GM21526 (cell line): ENCODE results near the gene LRRC3C.
A peak's percentile ranks its signal among the peaks of the same experiment; 100 is the strongest.
"Not testable (repeated sequence)": the region's sequence is repeated elsewhere in the genome, so short reads cannot be mapped to it uniquely, and the experiment has no call there.

ENCODE experiments used
- ATAC-seq: cut with Tn5 transposase; IDR thresholded peaks from one replicate; pipeline ENCODE4 v1.9.1; 2021; ENCODE audit warnings: moderate library complexity; ENCODE audit not compliant: unreplicated experiment, low FRiP score

Gene LRRC3C, protein sequence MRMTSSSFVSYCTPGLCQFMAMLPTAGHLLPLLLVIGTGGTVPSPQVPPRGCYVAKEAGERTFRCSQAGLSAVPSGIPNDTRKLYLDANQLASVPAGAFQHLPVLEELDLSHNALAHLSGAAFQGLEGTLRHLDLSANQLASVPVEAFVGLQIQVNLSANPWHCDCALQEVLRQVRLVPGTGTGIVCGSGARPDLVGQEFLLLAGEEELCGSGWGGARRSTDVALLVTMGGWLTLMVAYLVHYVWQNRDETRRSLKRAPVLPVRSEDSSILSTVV

DNA sequence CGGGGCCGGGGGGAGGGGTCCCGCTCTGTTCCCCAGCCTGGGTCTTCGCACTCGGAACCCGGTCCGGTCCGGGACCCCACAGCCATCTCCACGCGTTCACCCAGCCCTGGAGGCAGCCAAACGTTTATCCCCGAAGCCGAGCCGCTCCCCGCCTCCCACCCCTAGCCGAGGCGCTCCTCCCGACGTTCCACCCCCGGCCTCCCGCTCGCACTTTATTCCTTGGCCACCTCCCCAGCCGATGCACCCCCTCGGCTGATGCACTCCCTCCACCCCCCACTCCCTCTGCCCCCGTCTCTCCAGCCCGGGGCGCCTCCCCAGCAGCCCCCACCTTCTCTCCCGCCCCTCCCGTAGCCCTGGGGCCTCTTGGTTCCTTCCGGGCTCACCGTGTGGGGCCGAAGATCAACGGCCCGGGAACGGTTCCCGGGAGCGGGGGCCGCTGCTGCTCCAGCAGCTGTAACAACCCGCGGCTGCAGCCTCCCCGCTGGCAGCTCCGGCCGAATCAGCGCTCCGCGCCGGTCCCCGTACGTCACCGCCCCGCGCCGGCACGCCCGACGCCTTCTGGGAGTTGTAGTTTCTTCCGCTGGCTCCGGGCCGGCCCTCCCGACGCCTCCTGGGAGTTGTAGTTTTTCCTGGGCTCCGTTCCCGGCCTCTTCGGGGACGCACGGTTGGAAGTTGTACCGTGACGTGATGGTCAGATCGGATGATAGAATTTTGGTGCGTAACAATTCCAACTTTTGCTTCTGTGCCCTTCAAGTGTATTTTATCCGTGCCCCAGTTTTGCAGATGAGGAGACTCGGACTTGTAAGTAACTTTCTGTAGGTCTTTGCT is at the start of gene LRRC3C, which contains the start of gene ORMDL3:
Gene LRRC3C (plus strand): TSS at position 632 of the 828 bp plus-strand sequence. CDS start 13,792 bp downstream, outside the sequence.
Gene ORMDL3 (minus strand): TSS at position 501 of the 828 bp plus-strand sequence. CDS start 3,398 bp downstream, outside the sequence.
- peak; percentile 72 for ATAC-seq

DNA sequence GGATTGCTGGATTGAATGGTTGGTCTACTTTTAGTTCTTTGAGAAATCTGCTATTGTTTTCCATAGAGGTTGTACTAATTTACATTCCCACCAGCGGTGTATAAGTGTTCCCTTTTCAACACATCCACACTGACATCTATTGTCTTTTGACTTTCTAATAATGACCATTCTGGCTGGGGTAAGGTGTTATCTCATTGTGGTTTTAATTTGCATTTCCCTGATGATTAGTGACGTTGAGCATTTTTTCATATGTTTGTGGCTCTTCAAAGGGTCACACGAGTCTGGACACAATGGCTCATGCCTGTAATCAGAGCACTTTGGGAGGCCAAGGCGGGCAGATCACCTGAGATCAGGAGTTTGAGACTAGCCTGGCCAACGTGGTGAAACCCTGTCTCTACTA is 41.4 kb upstream of the LRRC3C start:
- ATAC-seq, result not testable (repeated sequence)

DNA sequence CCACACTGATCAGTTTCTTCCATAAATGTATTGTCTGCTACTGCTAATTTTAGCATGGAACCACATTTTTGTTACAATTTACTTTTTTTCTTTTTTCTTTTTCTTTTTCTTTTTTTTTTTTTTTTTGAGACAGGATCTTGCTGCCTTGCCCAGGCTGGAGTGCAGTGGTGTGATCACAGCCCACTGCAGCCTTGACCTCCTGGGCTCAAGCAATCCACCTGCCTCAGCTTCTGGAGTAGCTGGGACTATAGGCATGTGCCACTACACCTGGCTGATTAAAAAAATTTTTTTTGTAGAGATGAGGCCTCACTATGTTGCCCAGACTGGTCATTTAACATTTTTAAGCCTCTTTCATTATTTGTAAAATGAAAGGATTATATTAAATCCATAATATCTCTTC is 40.5 kb upstream of the LRRC3C start:
- no peak for ATAC-seq

DNA sequence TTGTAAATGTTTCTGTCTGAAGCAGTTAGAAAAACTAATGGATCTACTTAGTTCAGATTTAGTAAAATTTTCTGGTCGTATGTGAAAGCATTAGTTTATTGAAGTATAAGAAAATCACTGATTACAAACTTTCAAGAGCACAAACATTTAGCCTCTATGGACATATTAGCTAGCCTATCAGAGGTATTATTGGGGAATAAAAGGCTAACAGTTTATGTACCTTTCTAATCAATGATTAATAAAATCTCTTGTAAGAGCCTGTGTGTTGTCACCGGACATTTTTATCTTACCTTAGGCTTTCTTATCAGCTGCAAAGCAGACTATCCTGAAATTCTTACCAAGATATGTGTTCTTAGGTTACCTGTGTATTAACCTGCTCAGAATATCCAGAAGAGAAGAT is 38.3 kb upstream of the LRRC3C start:
- no peak for ATAC-seq

DNA sequence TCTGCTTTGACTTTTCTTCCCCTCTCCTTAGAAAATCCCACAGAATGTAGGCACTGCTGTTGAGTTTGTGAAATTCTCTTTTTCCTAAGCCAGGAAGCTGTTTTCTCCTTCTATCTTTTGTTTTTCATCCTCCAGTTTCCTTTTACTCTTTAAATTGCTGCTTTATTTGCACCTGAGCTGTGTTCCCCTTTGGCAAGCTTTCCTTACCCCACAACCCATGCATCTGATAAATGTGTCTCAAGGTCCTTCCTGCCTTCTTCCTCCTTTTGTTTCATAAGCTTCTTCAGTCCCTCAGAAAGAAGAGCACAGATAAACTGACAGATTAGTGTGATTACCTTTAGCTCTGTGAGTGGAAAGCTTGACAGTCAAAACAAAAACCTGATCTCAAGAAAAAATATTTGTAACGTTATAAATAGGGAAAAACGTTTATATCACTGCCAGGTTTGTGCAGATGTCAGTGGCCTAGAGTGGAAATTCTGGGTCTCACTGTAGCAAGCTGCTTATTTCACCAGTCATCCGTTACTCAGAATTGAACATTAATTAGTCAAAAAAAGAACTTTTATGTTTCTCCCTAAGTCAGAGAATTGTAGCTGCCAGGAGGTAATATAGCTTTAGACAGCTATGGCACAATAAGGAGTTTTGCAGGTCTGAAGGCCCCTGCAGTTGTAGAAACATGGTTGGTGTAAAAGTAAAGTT is 32.7 kb upstream of the LRRC3C start:
- no peak for ATAC-seq

DNA sequence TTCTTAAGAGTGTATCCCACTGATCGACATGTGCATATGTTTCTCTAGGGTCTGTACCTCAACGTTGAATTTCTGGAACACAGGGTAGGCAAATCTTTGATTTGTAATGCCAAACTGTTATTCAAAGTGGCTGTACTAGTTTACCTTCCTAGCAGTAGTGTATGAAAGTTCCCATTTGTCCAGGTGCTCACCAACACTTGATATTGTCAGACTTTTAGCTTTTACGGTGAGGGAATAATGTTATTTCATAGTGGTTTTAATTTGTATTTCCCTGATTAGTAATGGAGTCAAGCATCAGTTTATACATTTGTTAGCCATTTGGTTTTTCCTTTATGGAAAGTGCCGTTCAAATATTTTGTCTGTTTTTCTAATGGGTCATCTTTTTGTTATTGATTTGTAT is 29.4 kb upstream of the LRRC3C start:
- ATAC-seq, result no peak

DNA sequence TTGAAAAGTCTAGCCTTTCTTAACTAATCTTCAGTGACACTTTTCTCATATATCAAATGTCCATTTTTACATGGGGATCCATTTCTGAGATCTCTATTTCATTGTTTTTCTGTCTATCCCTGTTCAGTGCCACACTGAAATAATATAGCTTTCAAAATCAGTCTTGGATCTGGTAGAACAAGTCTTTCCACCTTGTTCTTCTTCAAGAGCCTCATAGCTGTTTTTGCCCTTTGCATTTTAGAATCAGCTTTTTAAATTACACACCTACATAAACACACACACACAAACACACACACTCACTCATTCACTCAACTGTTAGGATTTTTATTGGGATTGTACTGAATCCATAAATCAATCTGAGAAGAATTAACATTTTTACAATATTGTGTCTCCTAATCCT is 28.3 kb upstream of the LRRC3C start:
- no peak for ATAC-seq

DNA sequence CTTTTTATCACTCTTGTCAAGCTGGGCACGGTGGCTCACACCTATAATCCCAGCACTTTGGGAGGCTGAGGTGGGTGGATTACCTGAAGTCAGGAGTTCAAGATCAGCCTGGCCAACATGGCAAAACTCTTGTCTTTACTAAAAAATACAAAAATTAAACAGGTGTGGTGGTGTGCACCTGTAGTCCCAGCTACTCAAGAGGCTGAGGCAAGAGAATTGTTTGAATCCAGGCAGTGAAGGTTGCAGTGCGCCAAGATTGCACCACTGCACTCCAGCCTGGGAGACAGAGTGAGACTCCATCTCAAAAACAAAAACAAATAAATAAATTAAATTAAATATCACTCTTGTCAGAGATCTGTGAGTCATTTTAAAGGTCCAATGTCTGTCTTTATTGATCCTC is 25.5 kb upstream of the LRRC3C start:
- ATAC-seq, result not testable (repeated sequence)

DNA sequence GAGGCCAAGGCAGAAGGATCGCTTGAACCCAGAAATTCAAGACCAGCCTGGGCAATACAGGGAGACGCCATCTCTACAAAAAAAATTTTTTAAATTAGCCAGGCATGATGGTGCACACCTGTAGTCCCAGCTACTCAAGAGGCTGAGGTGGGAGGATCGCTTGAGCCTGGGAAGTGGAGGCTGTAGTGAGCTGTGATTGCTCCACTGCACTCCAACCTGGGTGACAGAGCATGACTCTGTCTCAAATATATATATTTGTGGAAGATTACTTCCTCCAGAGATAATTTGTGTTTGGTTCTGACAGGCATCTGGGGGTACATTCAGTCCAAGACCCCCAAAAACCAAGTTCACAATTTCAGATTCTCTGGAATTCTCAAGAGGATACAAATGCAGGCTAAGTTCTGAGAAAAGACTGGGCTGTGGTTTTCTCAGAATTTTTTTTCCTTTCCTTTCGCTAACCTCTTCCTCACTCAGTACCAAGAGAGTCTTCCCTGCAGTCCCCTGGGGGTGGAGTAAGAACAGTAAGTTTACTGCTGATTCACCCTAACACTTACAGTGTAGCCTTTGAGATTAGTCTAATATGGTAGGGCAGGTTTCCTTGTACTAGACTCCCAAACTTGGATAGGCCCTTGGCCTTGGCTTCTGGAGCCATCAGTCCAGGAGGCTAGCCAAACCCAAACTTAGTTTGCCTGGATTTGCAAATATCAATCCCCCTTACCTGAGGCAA is 24.2 kb upstream of the LRRC3C start:
- no peak for ATAC-seq

DNA sequence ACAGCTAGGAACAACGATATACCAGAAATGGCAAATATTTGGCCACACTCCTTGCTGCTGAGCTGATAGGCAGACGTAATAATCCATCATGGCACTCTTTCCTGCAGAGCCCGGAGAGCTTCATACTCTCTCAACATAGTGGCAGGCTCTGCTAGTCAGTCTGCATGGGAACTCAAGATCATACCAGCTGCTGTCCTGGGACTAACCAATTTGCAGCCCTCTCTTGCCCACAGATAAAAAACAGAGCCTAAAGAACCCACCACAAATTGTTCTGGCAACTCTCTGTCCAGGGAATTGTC is 22.6 kb upstream of the LRRC3C start:
- ATAC-seq, result no peak

DNA sequence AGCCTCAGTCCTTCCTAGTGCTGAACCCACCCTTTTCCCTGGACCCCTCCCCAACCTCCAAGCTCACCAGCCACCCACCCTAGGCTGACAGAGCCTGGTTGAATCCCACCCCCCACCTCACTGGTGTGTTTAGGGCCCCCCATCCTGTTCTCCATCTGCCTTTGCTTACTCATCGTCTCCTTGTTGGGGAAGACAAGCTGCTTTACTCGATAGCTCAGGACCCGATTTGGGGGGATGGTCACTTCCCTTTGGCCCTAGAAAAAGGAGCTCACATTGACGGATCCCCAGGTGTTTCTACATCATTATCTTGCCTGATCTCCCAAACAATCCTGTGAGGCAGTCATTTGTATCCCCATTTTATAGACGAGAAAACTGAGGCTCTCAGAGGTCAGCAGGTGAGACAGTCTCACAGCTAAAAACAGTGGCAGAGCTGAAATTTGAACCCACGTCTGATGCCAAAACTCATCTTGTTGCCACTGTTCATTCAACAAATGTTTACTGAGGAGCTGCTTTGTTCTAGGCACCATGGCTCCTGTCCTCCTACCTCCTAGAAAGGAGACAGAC is 18.7 kb upstream of the LRRC3C start:
- ATAC-seq, result no peak

DNA sequence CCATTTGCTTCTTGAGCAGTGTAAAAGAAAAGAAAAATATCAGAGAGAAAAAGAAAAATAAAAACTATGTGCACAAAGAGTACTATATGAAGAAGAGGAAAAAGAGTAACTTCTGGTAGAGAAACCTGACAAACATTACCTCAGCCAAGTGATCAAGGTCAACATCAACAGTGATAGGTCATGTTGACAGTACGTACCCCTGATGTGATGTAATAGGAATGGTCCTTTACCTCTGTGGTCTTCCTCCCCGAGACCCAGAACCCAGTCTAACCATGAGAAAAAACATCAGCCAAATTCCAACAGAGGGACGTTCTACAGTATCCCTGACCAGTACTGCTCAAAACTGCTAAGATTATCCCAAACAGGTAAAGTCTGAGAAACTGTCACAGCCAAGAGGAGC is 13.5 kb upstream of the LRRC3C start:
- ATAC-seq, result no peak

DNA sequence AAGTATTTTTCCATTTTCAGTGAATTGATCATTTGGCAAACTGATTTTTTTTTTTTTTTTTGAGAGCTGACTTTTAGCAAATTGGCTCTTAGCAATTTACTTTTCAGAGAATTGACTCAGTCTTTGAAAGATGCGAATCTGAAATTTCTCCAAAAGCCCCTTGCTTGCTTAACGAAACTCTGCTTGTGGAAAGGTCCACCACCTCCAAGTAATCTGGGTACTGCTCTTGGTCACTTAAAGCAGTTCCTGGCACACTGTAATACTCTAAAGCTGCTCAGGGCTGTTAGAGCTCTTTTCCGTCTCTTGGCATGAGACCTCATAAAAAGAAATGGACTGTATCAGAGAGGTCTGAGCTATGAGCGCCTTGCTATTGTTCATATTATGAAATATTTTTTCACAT is 12.0 kb upstream of the LRRC3C start:
- ATAC-seq, result no peak

DNA sequence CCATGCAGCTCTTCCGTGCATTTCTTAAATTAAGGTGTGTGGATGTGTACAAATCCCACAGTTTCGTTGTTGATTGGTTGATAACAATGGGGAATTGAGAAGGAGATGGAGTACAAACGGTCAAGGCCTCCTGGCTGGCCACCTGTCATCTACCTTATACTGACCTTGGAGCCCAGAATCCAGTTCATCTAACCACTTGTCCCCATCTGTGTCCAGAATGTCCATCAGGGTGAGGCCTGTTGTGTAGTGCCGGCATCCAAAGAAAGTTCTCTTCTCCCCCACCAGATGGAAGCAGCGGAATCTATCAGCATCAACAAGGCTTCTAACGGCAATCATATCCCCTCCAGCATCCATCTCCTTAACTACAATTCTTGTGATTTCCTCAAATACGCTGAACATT is 10.6 kb upstream of the LRRC3C start:
- ATAC-seq, result no peak

DNA sequence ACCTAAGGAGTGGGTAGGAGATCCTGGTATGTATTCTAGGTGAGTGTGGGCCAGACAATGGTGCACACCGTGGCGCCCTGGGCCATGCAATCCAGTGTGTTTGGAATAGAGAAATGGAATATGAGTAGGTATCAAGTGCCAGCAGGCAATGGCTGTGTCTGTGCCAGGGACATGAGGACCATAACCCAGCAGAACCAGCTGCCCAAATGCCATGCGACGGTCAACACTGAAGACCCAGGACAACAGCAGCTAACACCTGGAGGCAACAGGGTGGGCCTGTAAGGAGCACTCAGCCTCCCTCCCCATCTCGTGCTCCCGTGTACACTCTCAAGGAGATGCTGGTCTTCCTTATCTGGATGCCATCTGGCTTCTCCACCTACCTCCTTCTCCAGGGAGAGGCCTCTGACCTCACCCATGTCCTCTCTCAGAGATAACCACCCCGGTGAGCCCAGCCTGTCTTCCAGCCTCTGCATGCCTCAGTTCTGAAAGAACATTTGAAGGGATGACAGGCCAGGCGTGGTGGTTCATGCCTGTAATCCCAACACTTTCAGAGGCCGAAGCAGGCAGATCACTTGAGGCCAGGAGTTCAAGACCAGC is 8.3 kb upstream of the LRRC3C start:
- no peak for ATAC-seq

DNA sequence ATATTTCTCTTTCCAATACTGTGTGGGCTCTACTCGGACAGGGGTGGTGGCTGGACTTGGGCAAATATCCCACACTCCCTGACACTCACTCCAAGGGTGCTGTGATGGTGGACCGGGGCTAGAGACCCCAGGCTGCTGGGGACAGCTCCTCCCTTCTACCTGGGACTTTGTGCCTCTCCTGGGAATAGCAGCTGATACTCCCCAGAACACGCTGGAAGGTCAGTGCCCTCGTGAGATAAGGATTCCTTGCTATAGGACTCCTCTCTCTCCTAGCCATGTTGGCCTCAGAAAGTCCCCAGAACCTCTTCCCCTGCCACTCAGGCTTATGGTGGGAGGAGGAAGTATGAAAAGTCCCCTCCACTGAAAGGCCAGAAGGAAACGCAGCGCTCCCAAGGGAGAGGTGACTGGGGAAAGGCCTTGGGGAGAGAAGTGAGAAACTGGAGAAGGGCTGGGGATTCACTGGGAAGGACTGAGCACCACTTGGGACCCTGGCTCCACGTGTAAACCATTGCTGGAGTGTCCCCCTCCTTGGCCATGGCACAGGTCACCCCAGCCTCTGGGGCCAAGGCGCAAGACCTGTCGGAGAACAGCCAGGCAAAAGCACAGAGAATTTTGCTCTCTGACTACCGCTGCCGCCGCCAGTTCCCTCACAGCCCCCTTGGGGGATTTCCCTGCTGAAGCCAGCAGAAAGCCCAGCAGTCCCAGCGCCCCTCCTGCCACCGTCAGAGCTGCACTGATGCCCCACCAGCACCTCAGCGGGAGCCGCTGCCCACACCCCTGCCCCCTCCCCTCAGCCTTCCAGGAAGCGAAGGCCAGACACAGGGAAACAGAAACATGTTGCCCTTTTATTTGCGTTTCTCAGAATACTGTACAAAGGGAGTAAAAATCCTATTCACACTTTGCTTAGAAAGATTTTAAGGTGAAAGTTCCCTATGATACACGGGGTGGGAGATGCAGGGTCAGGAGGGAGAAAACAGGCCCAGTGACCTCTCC is 7.0 kb upstream of the LRRC3C start:
- ATAC-seq, result no peak

DNA sequence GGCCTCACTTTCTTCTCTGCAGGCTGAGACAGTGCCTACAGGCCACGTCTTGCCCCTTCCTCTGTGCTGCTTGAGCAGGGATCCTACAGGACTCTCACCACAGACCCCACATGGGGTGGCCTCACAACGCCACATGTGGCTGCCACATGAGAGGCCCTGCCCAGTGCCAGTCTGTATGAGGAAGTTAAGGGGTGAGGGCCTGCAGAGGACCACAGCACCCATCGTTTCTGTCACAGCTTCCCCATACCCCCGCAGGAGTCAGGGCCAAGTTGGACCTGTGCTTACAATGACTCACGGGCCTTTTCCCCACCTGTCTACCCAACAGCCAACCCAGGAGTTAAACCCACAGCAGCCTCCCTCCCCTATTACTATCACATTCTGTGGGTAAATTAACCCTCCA is 6.2 kb upstream of the LRRC3C start:
- ATAC-seq, result no peak

DNA sequence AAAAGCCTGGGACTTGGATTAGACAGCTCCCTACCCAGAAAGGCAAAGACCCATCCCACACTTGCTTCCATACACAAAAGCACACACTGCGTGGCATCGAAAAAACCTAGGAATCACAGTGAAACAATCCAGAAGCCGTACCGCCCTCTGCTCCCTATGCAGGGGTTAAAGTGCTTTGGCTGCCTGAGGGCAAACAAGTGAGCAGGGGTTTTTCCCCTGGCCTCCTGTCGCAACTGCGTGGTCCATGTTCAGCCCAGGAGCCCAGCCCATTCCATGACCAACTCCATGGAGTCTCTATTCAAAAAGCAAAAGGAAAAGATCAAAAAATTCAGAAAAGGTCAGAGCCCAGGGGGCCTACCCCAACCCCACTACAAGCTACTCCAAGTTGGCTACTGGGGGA is 5.5 kb upstream of the LRRC3C start:
- ATAC-seq, result no peak

DNA sequence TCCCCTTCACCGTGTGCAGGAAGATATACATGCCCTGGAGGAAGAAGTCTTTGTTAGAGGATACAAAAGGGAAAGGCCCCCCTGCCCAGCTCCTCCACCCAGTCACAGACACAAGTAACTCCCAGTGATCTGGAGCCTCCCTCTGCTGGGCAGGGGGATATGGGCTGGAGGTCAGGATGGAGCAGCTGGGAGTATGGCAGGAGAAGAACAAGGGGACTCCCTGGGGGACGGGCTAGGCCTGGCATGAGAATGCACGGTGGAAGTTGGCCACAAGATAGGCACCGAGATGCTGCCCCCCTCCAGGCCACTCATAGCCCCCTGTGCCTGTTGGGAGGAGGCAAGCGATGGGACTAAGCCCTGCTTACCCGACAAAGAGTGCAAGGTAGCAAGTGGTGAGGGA is 4.3 kb upstream of the LRRC3C start:
- no peak for ATAC-seq
